HG02852 (cell line): ENCODE measurements around the gene MAD1L1.

Experiments used
- ATAC-seq: cut with Tn5 transposase; IDR thresholded peaks from one replicate; pipeline ENCODE4 v1.9.1; 2021; ENCODE audit warnings: mild to moderate bottlenecking, moderate library complexity; ENCODE audit not compliant: unreplicated experiment

Gene MAD1L1

GRCh38 chr7:2201686-2202360, 30.9 kb downstream of the MAD1L1 start:
- no peak for ATAC-seq

GRCh38 chr7:2201128-2201527, 31.6 kb downstream of the MAD1L1 start:
- no peak for ATAC-seq

GRCh38 chr7:2200584-2200980, 32.2 kb downstream of the MAD1L1 start:
- no peak for ATAC-seq

- ATAC-seq, result no peak
Measured at GRCh38 chr7:2199956-2200583, 32.7 kb downstream of the MAD1L1 start.

GRCh38 chr7:2199528-2199927, 33.2 kb downstream of the MAD1L1 start:
- no peak for ATAC-seq

GRCh38 chr7:2198760-2199159, 34.0 kb downstream of the MAD1L1 start:
- no peak for ATAC-seq

GRCh38 chr7:2198206-2198605, 34.5 kb downstream of the MAD1L1 start:
- ATAC-seq, result no peak

GRCh38 chr7:2197436-2198155, 35.1 kb downstream of the MAD1L1 start:
- ATAC-seq, result no peak

- no peak for ATAC-seq
Measured at GRCh38 chr7:2196381-2197378, 36.1 kb downstream of the MAD1L1 start.

GRCh38 chr7:2195400-2196246, 37.1 kb downstream of the MAD1L1 start:
- ATAC-seq, result no peak

- no peak for ATAC-seq
Measured at GRCh38 chr7:2193575-2194305, 39.0 kb downstream of the MAD1L1 start.

- ATAC-seq, result no peak
Measured at GRCh38 chr7:2192831-2193534, 39.8 kb downstream of the MAD1L1 start.

- no peak for ATAC-seq
Measured at GRCh38 chr7:2191016-2191415, 41.7 kb downstream of the MAD1L1 start.

GRCh38 chr7:2190531-2190930, 42.2 kb downstream of the MAD1L1 start:
- no peak for ATAC-seq

GRCh38 chr7:2186166-2186565, 46.6 kb downstream of the MAD1L1 start:
- ATAC-seq, result no peak

- no peak for ATAC-seq
Measured at GRCh38 chr7:2185715-2186114, 47.0 kb downstream of the MAD1L1 start.

GRCh38 chr7:2182461-2182860, 50.3 kb downstream of the MAD1L1 start:
- ATAC-seq, result no peak

GRCh38 chr7:2181077-2181854, 51.5 kb downstream of the MAD1L1 start:
- no peak for ATAC-seq
